GM06990 (cell line): ENCODE measurements around the gene PPA2.

Experiments used
- DNase-seq: peaks from one replicate; pipeline ENCODE4 v3.0.0-alpha.2; 2011; ENCODE audit not compliant: insufficient read length; ENCODE audit errors: extremely low read depth
- H3K27me3 ChIP-seq: replicated peaks from 2 replicates; pipeline ENCODE4 v1.6.0; 2011; ENCODE audit warnings: low read length; ENCODE audit not compliant: control insufficient read depth, insufficient read depth
- H3K36me3 ChIP-seq: 2 replicates; pipeline ENCODE4 v1.5.1; 2011; ENCODE audit warnings: low read length; ENCODE audit not compliant: control insufficient read depth, insufficient read depth
- H3K4me3 ChIP-seq: replicated peaks from 2 replicates; pipeline ENCODE4 v1.5.1; 2011; ENCODE audit warnings: low read depth, mild to moderate bottlenecking, control low read depth, low read length
- CTCF ChIP-seq: IDR thresholded peaks from 2 replicates; pipeline ENCODE4 v1.5.1; 2011; ENCODE audit warnings: low read length, control low read depth, mild to moderate bottlenecking, inconsistent platforms; ENCODE audit not compliant: insufficient read depth, poor library complexity, severe bottlenecking

PPA2 gene

GRCh38 chr4:105474099-105474518 is 247 bp upstream of the PPA2 start:
- Histone ChIP-seq H3K27me3 (no peaks in the 10 kb centered on the region), H3K36me3 (no peaks in the 10 kb centered on the region), H3K4me3 (peak overlapping the region; percentile 84)
- DNase-seq, result no peak
- TF ChIP-seq CTCF, result peak; percentile 93

GRCh38 chr4:105472871-105473323 is 965 bp downstream of the PPA2 start:
- no peak for DNase-seq
- Histone ChIP-seq H3K27me3 (no peaks in the 10 kb centered on the region), H3K36me3 (no peaks in the 10 kb centered on the region), H3K4me3 (peak overlapping the region; percentile 84)
- no peak for TF ChIP-seq CTCF

- peaks cover 4% of the 10 kb centered on the region for H3K36me3 ChIP-seq
- peak overlapping the region; percentile 84 for H3K4me3 ChIP-seq
- H3K27me3 ChIP-seq, result no peaks in the 10 kb centered on the region
- TF ChIP-seq CTCF, result peak; percentile 59
- DNase-seq, result peak; percentile 41
These were observed 2.2 kb downstream of the PPA2 start for GRCh38 chr4:105471566-105472176.

GRCh38 chr4:105470766-105471165 is 3.1 kb downstream of the PPA2 start:
- Histone ChIP-seq H3K27me3 (no peaks in the 10 kb centered on the region), H3K4me3 (no peak overlapping the region), H3K36me3 (peaks cover 6% of the 10 kb centered on the region)
- no peak for TF ChIP-seq CTCF
- no peak for DNase-seq

- peaks cover 6% of the 10 kb centered on the region for H3K36me3 ChIP-seq
These were observed 4.1 kb downstream of the PPA2 start for GRCh38 chr4:105469736-105470135.

More at GRCh38 chr4:105469736-105470135, 4.1 kb downstream of the PPA2 start:
- DNase-seq, result no peak
- no peak for TF ChIP-seq CTCF
- Histone ChIP-seq H3K4me3 (no peak overlapping the region), H3K27me3 (no peaks in the 10 kb centered on the region)
